Measurements from ENCODE around the gene HOXD12.

DNA sequence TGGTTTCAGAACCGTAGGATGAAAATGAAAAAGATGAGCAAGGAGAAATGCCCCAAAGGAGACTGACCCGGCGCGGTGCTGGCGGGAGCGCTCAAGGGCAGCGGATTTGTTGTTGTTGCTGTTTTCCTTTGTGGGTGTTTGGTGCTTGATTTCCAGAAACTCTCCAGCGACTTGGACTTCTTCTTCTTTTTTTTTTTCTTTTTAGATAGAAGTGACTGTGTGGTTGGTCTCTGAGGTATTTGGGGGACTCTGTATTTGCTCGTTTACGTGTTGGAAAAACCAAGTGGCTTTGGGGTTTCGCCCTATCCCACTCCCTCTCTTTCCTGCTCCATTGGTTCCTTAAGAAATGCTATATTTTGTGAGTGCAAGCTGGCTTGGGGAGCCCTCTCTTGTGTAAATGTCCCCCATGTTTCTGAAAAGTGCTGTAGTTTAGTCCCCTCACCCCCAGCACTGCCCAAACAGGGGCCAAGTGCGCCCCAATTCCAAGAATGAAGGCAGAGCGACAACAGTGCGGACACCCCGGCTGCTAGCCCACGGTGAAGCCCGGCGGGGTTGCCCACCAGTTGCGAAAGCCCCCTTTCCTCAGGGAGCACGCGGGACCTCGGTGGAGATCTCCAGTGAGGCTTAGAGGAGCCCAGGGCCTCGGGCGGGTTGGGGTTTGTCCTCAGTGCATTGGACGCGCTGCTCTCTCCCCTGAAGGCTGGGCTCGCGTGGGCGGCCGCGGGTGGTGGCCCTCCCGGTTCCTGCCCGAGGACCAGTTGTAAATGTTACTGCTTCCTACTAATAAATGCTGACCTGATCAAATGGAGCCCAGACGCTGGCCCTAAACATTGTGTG is 24.7 kb downstream of the HOXD12 start:
- TF ChIP-seq, protein P1, sequence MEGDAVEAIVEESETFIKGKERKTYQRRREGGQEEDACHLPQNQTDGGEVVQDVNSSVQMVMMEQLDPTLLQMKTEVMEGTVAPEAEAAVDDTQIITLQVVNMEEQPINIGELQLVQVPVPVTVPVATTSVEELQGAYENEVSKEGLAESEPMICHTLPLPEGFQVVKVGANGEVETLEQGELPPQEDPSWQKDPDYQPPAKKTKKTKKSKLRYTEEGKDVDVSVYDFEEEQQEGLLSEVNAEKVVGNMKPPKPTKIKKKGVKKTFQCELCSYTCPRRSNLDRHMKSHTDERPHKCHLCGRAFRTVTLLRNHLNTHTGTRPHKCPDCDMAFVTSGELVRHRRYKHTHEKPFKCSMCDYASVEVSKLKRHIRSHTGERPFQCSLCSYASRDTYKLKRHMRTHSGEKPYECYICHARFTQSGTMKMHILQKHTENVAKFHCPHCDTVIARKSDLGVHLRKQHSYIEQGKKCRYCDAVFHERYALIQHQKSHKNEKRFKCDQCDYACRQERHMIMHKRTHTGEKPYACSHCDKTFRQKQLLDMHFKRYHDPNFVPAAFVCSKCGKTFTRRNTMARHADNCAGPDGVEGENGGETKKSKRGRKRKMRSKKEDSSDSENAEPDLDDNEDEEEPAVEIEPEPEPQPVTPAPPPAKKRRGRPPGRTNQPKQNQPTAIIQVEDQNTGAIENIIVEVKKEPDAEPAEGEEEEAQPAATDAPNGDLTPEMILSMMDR (conservative IDR thresholded peaks at IDR 0.05 in 1 of 2, IDR thresholded peaks at IDR 0.05 in 1 of 2; ENCODE audit: low read depth in 1 of 2, low read length in 2 of 2), result no peak
- no peak for TF ChIP-seq EZH2 (IDR thresholded peaks at IDR 0.05; ENCODE audit: low read length, missing control alignments)

Data from fibroblast of lung (primary cell).